ENCODE data around the gene WWP2. TPM values are rescaled to one million over a fixed set of nuclear protein-coding genes. Genes with fewer than 3 reads are reported as not detected.

WWP2 gene
- total RNA-seq, 2 experiments from 2014 or later = 30.3 to 43.4 TPM

DNA sequence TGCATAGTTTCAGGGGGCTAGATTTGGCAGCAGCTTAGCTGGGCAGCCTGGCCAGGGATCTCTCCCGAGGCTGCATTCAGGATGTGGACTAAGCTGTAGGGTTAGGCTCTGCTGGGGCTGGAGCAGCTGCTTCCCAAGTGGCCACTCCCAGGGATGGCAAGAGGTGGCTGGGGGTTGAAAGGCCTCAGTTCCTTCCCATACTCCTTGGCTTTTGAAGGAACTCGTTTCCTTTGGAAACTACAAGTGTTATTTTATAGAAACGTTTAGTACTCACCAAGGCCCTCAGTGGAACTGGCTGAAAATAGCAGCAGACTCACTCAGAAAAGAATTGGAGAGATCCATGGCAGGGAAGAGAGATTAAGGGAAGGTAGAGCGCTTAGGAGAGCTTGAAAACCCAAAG lies 76.4 kb downstream of the WWP2 start:
- H3K9me3 ChIP-seq (ENCODE audit: low read length) = no peaks in the 10 kb centered on the region
- no peak for TF ChIP-seq EZH2phosphoT487 (IDR thresholded peaks at IDR 0.05; ENCODE audit: borderline replicate concordance, low read depth, low read length)
- TF ChIP-seq, protein P1, sequence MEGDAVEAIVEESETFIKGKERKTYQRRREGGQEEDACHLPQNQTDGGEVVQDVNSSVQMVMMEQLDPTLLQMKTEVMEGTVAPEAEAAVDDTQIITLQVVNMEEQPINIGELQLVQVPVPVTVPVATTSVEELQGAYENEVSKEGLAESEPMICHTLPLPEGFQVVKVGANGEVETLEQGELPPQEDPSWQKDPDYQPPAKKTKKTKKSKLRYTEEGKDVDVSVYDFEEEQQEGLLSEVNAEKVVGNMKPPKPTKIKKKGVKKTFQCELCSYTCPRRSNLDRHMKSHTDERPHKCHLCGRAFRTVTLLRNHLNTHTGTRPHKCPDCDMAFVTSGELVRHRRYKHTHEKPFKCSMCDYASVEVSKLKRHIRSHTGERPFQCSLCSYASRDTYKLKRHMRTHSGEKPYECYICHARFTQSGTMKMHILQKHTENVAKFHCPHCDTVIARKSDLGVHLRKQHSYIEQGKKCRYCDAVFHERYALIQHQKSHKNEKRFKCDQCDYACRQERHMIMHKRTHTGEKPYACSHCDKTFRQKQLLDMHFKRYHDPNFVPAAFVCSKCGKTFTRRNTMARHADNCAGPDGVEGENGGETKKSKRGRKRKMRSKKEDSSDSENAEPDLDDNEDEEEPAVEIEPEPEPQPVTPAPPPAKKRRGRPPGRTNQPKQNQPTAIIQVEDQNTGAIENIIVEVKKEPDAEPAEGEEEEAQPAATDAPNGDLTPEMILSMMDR (conservative IDR thresholded peaks at IDR 0.05; ENCODE audit: low read length) = no peak
- H3K79me2 ChIP-seq (ENCODE audit: insufficient read depth, low read depth, low read length) = no peaks in the 10 kb centered on the region
- H3K4me2 ChIP-seq (ENCODE audit: low read length) = no peak overlapping the region
- no peaks in the 10 kb centered on the region for H3K9me2 ChIP-seq (ENCODE audit: insufficient read depth, low read length)
- BruUV-seq (replicated peaks) = no TSS peak
- no peaks in the 10 kb centered on the region for H4K20me1 ChIP-seq (ENCODE audit: insufficient read depth, low read length)
- ChIA-PET POLR2A (interaction anchor here (1.2 kb wide), 1 partner anchor 63 kb away, joined by 4 read pairs; no protein-coding TSS in a partner anchor), CTCF (ENCODE audit: unreplicated experiment) (no interaction called here)
- no peak overlapping the region for H3K27ac ChIP-seq (ENCODE audit: low read depth, low read length, poor library complexity, severe bottlenecking)
- H3K4me1 ChIP-seq (ENCODE audit: insufficient read depth, low read length, poor library complexity, severe bottlenecking) = no peaks in the 10 kb centered on the region
- intact Hi-C loops (cut with micrococcal nuclease; ENCODE audit: unreplicated experiment) = no loop called here
- H3K4me3 ChIP-seq (ENCODE audit: low read depth, low read length, poor library complexity, severe bottlenecking) = no peak overlapping the region
- no peak for DNase-seq (ENCODE audit: low spot score)
- H3K36me3 ChIP-seq (ENCODE audit: insufficient read depth, low read length) = peaks cover 5% of the 10 kb centered on the region
- no peak overlapping the region for H2AFZ ChIP-seq (ENCODE audit: low read length)

DNA sequence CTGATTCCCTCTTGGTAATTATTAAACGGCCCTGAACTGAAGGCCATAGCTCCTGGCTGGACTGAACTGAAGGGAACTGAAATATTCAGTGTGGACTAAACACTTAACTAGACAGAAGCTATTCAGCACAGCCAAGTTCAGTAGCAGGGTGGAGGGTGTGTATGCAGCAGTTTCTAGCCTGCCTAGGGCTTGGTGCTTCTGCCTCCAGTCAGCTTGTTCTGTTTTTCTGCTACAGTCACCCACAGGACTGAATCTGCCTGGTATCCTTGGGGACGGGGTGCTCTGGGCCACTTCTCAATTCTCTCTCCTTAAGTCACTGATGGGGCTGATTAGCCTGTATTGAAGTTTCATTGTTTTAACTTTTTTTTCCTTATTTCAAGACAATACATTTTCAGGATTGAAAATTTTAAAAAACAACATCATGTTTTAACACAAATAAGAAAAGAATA lies 77.1 kb downstream of the WWP2 start:
- no peak overlapping the region for H3K4me2 ChIP-seq (ENCODE audit: low read length)
- ChIA-PET POLR2A (interaction anchor here (0.6 to 1.2 kb wide), 2 partner anchors 17 to 64 kb away, joined by 4 read pairs; no protein-coding TSS in a partner anchor), CTCF (ENCODE audit: unreplicated experiment) (no interaction called here)
- H3K9me2 ChIP-seq (ENCODE audit: insufficient read depth, low read length) = no peaks in the 10 kb centered on the region
- TF ChIP-seq, protein P1 (conservative IDR thresholded peaks at IDR 0.05; ENCODE audit: low read length) = no peak
- no peak for TF ChIP-seq EZH2phosphoT487 (IDR thresholded peaks at IDR 0.05; ENCODE audit: borderline replicate concordance, low read depth, low read length)
- H3K79me2 ChIP-seq (ENCODE audit: insufficient read depth, low read depth, low read length) = no peaks in the 10 kb centered on the region
- no peak overlapping the region for H2AFZ ChIP-seq (ENCODE audit: low read length)
- no TSS peak for BruUV-seq (replicated peaks)
- no peaks in the 10 kb centered on the region for H4K20me1 ChIP-seq (ENCODE audit: insufficient read depth, low read length)
- H3K4me3 ChIP-seq (ENCODE audit: low read depth, low read length, poor library complexity, severe bottlenecking) = no peak overlapping the region
- H3K36me3 ChIP-seq (ENCODE audit: insufficient read depth, low read length) = peaks cover 5% of the 10 kb centered on the region
- intact Hi-C loops (cut with micrococcal nuclease; ENCODE audit: unreplicated experiment) = no loop called here
- H3K9me3 ChIP-seq (ENCODE audit: low read length) = no peaks in the 10 kb centered on the region
- no peak overlapping the region for H3K27ac ChIP-seq (ENCODE audit: low read depth, low read length, poor library complexity, severe bottlenecking)
- H3K4me1 ChIP-seq (ENCODE audit: insufficient read depth, low read length, poor library complexity, severe bottlenecking) = no peaks in the 10 kb centered on the region
- no peak for DNase-seq (ENCODE audit: low spot score)

GRCh38 chr16:69839798-69840409 lies 77.8 kb downstream of the WWP2 start:
- H3K4me3 ChIP-seq (ENCODE audit: low read depth, low read length, poor library complexity, severe bottlenecking) = no peak overlapping the region
- H3K9me2 ChIP-seq (ENCODE audit: insufficient read depth, low read length) = no peaks in the 10 kb centered on the region
- POLR2A ChIA-PET = interaction anchor here (0.8 kb wide), 1 partner anchor 30 kb away, joined by 3 read pairs; no protein-coding TSS in a partner anchor
- DNase-seq (ENCODE audit: low spot score) = no peak
- intact Hi-C loops (cut with micrococcal nuclease; ENCODE audit: unreplicated experiment) = no loop called here
- no peak overlapping the region for H3K4me2 ChIP-seq (ENCODE audit: low read length)
- no TSS peak for BruUV-seq (replicated peaks)
- no peak overlapping the region for H3K27ac ChIP-seq (ENCODE audit: low read depth, low read length, poor library complexity, severe bottlenecking)
- H4K20me1 ChIP-seq (ENCODE audit: insufficient read depth, low read length) = no peaks in the 10 kb centered on the region
- no peak for TF ChIP-seq EZH2phosphoT487 (IDR thresholded peaks at IDR 0.05; ENCODE audit: borderline replicate concordance, low read depth, low read length)
- TF ChIP-seq, protein P1 (conservative IDR thresholded peaks at IDR 0.05; ENCODE audit: low read length) = no peak
- no peak overlapping the region for H2AFZ ChIP-seq (ENCODE audit: low read length)
- H3K4me1 ChIP-seq (ENCODE audit: insufficient read depth, low read length, poor library complexity, severe bottlenecking) = no peaks in the 10 kb centered on the region
- no peaks in the 10 kb centered on the region for H3K9me3 ChIP-seq (ENCODE audit: low read length)
- H3K79me2 ChIP-seq (ENCODE audit: insufficient read depth, low read depth, low read length) = no peaks in the 10 kb centered on the region
- H3K36me3 ChIP-seq (ENCODE audit: insufficient read depth, low read length) = peaks cover 10% of the 10 kb centered on the region
- CTCF ChIA-PET (ENCODE audit: unreplicated experiment) = no interaction called here

Data from OCI-LY7 (cell line).